Loucy (cell line): ENCODE data around the gene GSTA3.

ENCODE experiments used
- H2AFZ ChIP-seq: fragments of 200-600 bp; sonication (generic); 2 replicates; pipeline ENCODE4 v1.6.0; 2016; ENCODE audit warnings: antibody characterized with exemption, mild to moderate bottlenecking, low read length, moderate library complexity
- H3F3A ChIP-seq: fragments of 200-600 bp; 2 replicates; pipeline ENCODE4 v1.6.0; 2016; ENCODE audit warnings: antibody characterized with exemption, low read depth, mild to moderate bottlenecking
- H3K27me3 ChIP-seq: fragments of 200-600 bp; sonication (generic); 2 replicates; pipeline ENCODE4 v1.6.1; 2014; ENCODE audit warnings: low read length, mild to moderate bottlenecking; ENCODE audit not compliant: insufficient read depth, poor library complexity, severe bottlenecking
- H3K36me3 ChIP-seq: fragments of 200-600 bp; sonication (generic); 2 replicates; pipeline ENCODE4 v1.6.1; 2016; ENCODE audit warnings: low read length; ENCODE audit not compliant: insufficient read depth
- H3K4me1 ChIP-seq: fragments of 200-600 bp; sonication (generic); 2 replicates; pipeline ENCODE4 v1.5.1; 2014; ENCODE audit warnings: low read length, mild to moderate bottlenecking; ENCODE audit not compliant: insufficient read depth, poor library complexity, severe bottlenecking
- H3K4me2 ChIP-seq: fragments of 200-600 bp; sonication (generic); 2 replicates; pipeline ENCODE4 v1.6.0; 2014; ENCODE audit warnings: antibody characterized with exemption, low read length, low read depth, mild to moderate bottlenecking; ENCODE audit not compliant: poor library complexity, severe bottlenecking
- H3K4me3 ChIP-seq: fragments of 200-600 bp; sonication (generic); 2 replicates; pipeline ENCODE4 v1.5.1; 2014; ENCODE audit warnings: low read length, mild to moderate bottlenecking, mixed read lengths; ENCODE audit not compliant: poor library complexity, severe bottlenecking
- H3K79me2 ChIP-seq: fragments of 200-600 bp; sonication (generic); 2 replicates; pipeline ENCODE4 v1.6.1; 2014; ENCODE audit warnings: low read length; ENCODE audit not compliant: insufficient read depth
- H3K9ac ChIP-seq: fragments of 200-600 bp; sonication (generic); 2 replicates; pipeline ENCODE4 v1.6.0; 2014; ENCODE audit warnings: mild to moderate bottlenecking, low read depth, low read length, moderate library complexity; ENCODE audit not compliant: poor library complexity, severe bottlenecking
- H3K9me2 ChIP-seq: fragments of 200-600 bp; sonication (generic); replicated peaks from 2 replicates; pipeline ENCODE4 v1.6.1; 2016; ENCODE audit warnings: low read depth, low read length, mixed read lengths
- H3K9me3 ChIP-seq: fragments of 200-600 bp; sonication (generic); 2 replicates; pipeline ENCODE4 v1.6.1; 2014; ENCODE audit warnings: mild to moderate bottlenecking, antibody characterized with exemption, low read length, low read depth; ENCODE audit not compliant: insufficient read depth
- H4K20me1 ChIP-seq: fragments of 200-600 bp; sonication (generic); 2 replicates; pipeline ENCODE4 v1.6.0; 2014; ENCODE audit warnings: antibody characterized with exemption, low read length, mild to moderate bottlenecking; ENCODE audit not compliant: insufficient read depth, poor library complexity, severe bottlenecking
- CTCF ChIP-seq: fragments of 200-600 bp; sonication (generic); conservative IDR thresholded peaks from 2 replicates; pipeline ENCODE4 v1.5.1; 2014; ENCODE audit warnings: mild to moderate bottlenecking, antibody characterized with exemption, low read length
- EZH2phosphoT487 ChIP-seq: fragments of 200-600 bp; IDR thresholded peaks from 2 replicates; pipeline ENCODE4 v1.6.1; 2018; ENCODE audit warnings: antibody characterized with exemption, mild to moderate bottlenecking, moderate library complexity, borderline replicate concordance

The GSTA3 gene

GRCh38 chr6:52881996-52882841 lies 27.3 kb downstream of the GSTA3 start:
- Histone ChIP-seq H3K36me3 (no peaks in the 10 kb centered on the region), H2AFZ (peak overlapping the region; percentile 72), H3K4me1 (no peaks in the 10 kb centered on the region), H3F3A (no peaks in the 10 kb centered on the region), H3K9me3 (no peaks in the 10 kb centered on the region), H3K4me3 (peak overlapping the region; percentile 66), H3K27me3 (no peaks in the 10 kb centered on the region), H3K9me2 (no peaks in the 10 kb centered on the region), H3K79me2 (no peaks in the 10 kb centered on the region), H4K20me1 (no peaks in the 10 kb centered on the region), H3K9ac (peak overlapping the region; percentile 24), H3K4me2 (peak overlapping the region; percentile 43)
- peak; percentile 87 for TF ChIP-seq CTCF
- TF ChIP-seq EZH2phosphoT487 = no peak

- no peaks in the 10 kb centered on the region for H4K20me1 ChIP-seq
- no peaks in the 10 kb centered on the region for H3K9me3 ChIP-seq
- no peaks in the 10 kb centered on the region for H3K36me3 ChIP-seq
- no peaks in the 10 kb centered on the region for H3K27me3 ChIP-seq
- H2AFZ ChIP-seq = peak overlapping the region; percentile 72; the same call in 1 of the 2 replicates
- peak overlapping the region; percentile 66 for H3K4me3 ChIP-seq
- no peaks in the 10 kb centered on the region for H3K79me2 ChIP-seq
- TF ChIP-seq EZH2phosphoT487 (no peak), CTCF (no peak)
- no peak overlapping the region for H3K9ac ChIP-seq
- no peaks in the 10 kb centered on the region for H3F3A ChIP-seq
- H3K4me1 ChIP-seq = no peaks in the 10 kb centered on the region
- peak overlapping the region; percentile 43 for H3K4me2 ChIP-seq
- H3K9me2 ChIP-seq = no peaks in the 10 kb centered on the region
These were observed 27.9 kb downstream of the GSTA3 start for GRCh38 chr6:52881662-52881995.

- no peaks in the 10 kb centered on the region for H3K27me3 ChIP-seq
- no peaks in the 10 kb centered on the region for H3K9me2 ChIP-seq
- H3K79me2 ChIP-seq = no peaks in the 10 kb centered on the region
- TF ChIP-seq EZH2phosphoT487 = no peak
- TF ChIP-seq CTCF = no peak
- H3K4me2 ChIP-seq = no peak overlapping the region
- no peak overlapping the region for H3K4me3 ChIP-seq
- no peak overlapping the region for H2AFZ ChIP-seq
- no peak overlapping the region for H3K9ac ChIP-seq
- H3K9me3 ChIP-seq = no peaks in the 10 kb centered on the region
- no peaks in the 10 kb centered on the region for H4K20me1 ChIP-seq
- H3K4me1 ChIP-seq = no peaks in the 10 kb centered on the region
- no peaks in the 10 kb centered on the region for H3F3A ChIP-seq
- H3K36me3 ChIP-seq = no peaks in the 10 kb centered on the region
These were observed 31.7 kb downstream of the GSTA3 start for GRCh38 chr6:52877786-52878185.
